ENCODE data around the gene GGT5. TPM values are rescaled to one million over a fixed set of nuclear protein-coding genes. Genes with fewer than 3 reads are reported as not detected.
"Not testable (repeated sequence)": the region's sequence is repeated elsewhere in the genome, so short reads cannot be mapped to it uniquely, and the experiment has no call there.

The GGT5 gene
- total RNA-seq, 2 experiments from 2014 or later, result not detected

GRCh38 chr22:24231706-24232105 is 13.2 kb downstream of the GGT5 start:
- Mint-ChIP-seq H3K4me1 (peaks cover 1% of the 10 kb centered on the region), H3K9me3 (no peaks in the 10 kb centered on the region), H3K27me3 (no peaks in the 10 kb centered on the region), H3K27ac (no peak overlapping the region), H3K36me3 (no peaks in the 10 kb centered on the region), H3K4me3 (no peak overlapping the region)
- DNase-seq, result no peak

- Mint-ChIP-seq H3K4me3 (no peak overlapping the region), H3K36me3 (no peaks in the 10 kb centered on the region), H3K4me1 (peaks cover 1% of the 10 kb centered on the region), H3K27me3 (no peaks in the 10 kb centered on the region), H3K9me3 (no peaks in the 10 kb centered on the region), H3K27ac (no peak overlapping the region)
- DNase-seq, result peak; percentile 53
These were observed 13.8 kb downstream of the GGT5 start for GRCh38 chr22:24230911-24231656.

GRCh38 chr22:24225951-24226350 is 18.9 kb downstream of the GGT5 start:
- no peak for DNase-seq
- Mint-ChIP-seq H3K4me3 (no peak overlapping the region), H3K27me3 (no peaks in the 10 kb centered on the region), H3K9me3 (peaks cover 2% of the 10 kb centered on the region), H3K36me3 (no peaks in the 10 kb centered on the region), H3K27ac (no peak overlapping the region), H3K4me1 (no peaks in the 10 kb centered on the region)

DNA sequence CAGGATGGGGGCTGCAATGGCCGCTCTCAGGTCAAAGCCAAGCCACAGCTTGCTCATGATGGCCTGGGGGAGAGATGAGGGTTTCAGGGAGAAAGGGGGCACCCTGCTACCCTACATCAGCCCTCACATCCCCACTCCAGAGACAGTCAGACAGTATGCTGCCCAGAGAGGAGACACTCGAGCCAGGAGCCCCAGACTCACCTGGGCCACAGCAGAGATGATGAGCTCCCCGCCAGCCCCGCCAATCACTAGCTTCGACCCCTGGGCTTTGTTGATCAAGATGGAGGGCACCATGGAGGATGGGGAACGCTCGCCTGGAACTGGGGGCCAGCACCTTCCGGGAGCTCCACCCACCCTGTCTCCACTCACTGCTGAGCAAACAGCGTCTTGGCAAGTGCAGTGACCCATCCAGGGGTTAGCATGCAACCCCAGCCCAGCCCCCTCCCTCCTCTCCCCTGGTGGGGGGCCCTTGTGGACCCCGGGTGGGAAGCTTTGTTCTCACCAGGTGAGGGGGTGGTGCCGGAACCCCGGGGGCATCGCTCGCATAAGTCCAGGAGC is 19.8 kb downstream of the GGT5 start:
- Mint-ChIP-seq H3K4me3 (no peak overlapping the region), H3K9me3 (peaks cover 2% of the 10 kb centered on the region), H3K4me1 (no peaks in the 10 kb centered on the region), H3K36me3 (no peaks in the 10 kb centered on the region), H3K27me3 (no peaks in the 10 kb centered on the region), H3K27ac (no peak overlapping the region)
- no peak for DNase-seq

DNA sequence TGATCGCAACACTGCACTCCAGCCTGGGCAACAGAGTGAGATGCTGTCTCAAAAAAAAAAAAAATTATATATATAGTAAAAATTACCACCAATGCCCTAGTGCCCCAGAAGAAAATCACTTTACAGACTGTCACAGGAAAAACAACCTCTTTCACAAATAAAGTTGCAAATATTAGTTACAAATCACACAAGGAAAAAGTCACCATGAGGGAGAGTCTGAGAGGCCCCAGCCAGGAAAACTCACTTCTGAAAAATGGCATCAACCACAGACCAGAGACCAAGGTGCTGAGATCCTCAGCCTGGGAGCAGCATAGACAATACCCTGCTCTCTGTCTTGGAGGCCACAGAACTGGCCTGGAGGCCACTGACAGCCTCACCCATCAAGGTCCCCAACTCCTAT is 20.4 kb downstream of the GGT5 start:
- no peak for DNase-seq
- Mint-ChIP-seq H3K27ac (no peak overlapping the region), H3K4me1 (no peaks in the 10 kb centered on the region), H3K27me3 (no peaks in the 10 kb centered on the region), H3K36me3 (no peaks in the 10 kb centered on the region), H3K9me3 (peaks cover 2% of the 10 kb centered on the region), H3K4me3 (no peak overlapping the region)

GRCh38 chr22:24219750-24220149 is 25.1 kb downstream of the GGT5 start:
- Mint-ChIP-seq H3K9me3 (peaks cover 2% of the 10 kb centered on the region), H3K27me3 (no peaks in the 10 kb centered on the region), H3K27ac (no peak overlapping the region), H3K4me1 (peaks cover 4% of the 10 kb centered on the region), H3K36me3 (no peaks in the 10 kb centered on the region), H3K4me3 (no peak overlapping the region)
- no peak for DNase-seq

DNA sequence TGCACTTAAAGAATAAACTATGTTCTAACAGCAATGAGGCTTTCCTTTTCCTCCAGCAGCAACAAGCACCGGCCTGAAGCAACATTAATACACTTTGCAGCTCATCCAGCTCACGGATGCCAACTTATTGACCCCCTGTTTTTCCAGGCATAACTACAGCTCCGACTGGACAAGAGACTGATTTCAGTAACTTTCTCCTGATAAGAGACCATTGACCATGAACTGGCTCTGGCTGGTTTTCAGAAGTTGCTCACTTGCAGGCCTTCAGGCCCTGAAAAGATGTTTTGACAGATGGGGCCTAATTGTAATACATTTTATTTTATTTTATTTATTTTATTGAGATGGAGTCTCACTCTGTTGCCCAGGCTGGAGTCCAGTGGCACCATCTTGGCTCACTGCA is 27.5 kb downstream of the GGT5 start:
- DNase-seq, result no peak
- Mint-ChIP-seq H3K4me3 (no peak overlapping the region), H3K27ac (no peak overlapping the region), H3K9me3 (no peaks in the 10 kb centered on the region), H3K4me1 (peaks cover 4% of the 10 kb centered on the region), H3K27me3 (no peaks in the 10 kb centered on the region), H3K36me3 (no peaks in the 10 kb centered on the region)

GRCh38 chr22:24216541-24217209 is 28.2 kb downstream of the GGT5 start:
- Mint-ChIP-seq H3K4me3 (no peak overlapping the region), H3K27ac (no peak overlapping the region)
- peak; percentile 26 for DNase-seq

DNA sequence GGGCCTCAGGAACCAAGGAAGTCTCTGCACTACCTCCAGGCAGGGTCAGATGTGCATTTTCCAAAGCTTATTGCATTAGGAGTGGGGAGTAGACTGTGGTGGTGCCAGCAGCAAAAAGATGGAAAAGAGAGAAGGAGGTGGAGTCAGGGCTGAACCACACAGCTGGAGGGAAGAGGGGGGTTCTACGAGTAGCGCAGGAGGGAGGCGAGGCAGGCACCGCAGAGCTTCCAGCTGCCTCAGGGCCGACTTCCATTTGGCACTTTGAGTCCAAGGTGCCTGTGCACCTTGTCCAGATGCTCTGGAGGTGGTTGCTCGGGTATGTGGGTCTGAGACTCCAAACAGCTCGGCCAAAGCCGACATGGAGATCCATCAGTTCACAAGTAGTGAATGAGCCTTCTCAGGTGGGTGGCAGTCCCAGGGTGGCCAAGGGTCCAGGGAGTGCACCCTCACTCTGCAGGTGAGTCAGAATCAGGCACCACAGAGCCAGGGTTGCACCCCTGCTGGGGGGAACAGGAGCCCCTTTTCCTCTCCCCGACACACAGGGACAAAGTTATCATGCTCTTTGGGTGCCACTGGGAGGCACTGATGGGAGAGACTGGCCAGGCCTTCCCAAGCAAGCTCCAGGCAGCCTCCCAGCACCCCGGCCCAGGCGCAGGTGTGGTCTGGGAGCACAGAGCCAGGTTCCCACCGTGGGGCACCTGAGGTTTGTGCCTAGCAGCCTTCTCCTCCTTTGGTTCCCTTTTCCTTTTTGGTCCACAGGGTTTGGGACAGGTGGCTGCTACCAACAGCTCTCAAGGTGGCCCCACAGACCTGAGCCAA is 30.2 kb downstream of the GGT5 start:
- no peak overlapping the region for H3K27ac Mint-ChIP-seq
- H3K9me3 Mint-ChIP-seq, result no peaks in the 10 kb centered on the region
- peaks cover 4% of the 10 kb centered on the region for H3K4me1 Mint-ChIP-seq
- H3K36me3 Mint-ChIP-seq, result no peaks in the 10 kb centered on the region
- no peak overlapping the region for H3K4me3 Mint-ChIP-seq
- DNase-seq, result no peak
- no peaks in the 10 kb centered on the region for H3K27me3 Mint-ChIP-seq

More at GRCh38 chr22:24216541-24217209, 28.2 kb downstream of the GGT5 start:
- H3K9me3 Mint-ChIP-seq, result no peaks in the 10 kb centered on the region
- peaks cover 4% of the 10 kb centered on the region for H3K4me1 Mint-ChIP-seq
- H3K27me3 Mint-ChIP-seq, result no peaks in the 10 kb centered on the region
- H3K36me3 Mint-ChIP-seq, result no peaks in the 10 kb centered on the region

DNA sequence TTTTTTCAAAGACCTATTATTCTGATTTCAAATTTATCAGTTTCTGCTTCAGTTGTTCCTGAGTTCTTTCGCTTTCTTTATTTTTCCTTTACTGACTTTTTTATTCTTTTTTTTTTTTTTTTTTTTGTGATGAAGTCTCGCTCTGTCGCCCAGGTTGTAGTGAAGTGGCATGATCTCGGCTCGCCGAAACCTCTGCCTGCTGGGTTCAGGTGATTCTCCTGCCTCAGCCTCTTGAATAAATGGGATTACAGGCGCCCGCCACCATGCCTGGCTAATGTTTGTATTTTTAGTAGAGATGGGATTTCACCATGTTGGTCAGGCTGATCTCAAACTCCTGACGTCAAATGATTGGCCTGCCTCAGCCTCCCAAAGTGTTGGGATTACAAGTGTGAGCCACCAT is 31.8 kb downstream of the GGT5 start:
- not testable (repeated sequence) for H3K27ac Mint-ChIP-seq, H3K4me1 Mint-ChIP-seq, H3K36me3 Mint-ChIP-seq, DNase-seq, H3K9me3 Mint-ChIP-seq, H3K27me3 Mint-ChIP-seq, H3K4me3 Mint-ChIP-seq

DNA sequence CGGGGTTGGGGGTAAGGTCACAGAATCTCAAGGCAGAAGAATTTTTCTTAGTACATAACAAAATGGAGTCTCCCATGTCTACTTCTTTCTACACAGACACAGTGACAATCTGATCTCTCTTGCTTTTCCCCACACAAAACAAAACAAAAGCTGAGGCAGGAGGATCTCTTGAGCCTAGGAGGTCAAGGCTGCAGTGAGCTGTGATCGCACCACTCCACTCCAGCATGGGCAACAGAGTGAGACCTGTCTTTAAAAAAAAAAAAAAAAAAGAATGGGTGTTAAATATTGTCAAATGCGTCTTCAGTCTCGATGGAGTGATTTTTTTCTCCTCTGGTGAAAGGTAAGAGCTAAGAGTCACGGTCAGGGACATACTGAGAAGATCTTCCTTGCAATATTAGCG is 33.2 kb downstream of the GGT5 start:
- not testable (repeated sequence) for DNase-seq, H3K36me3 Mint-ChIP-seq, H3K4me3 Mint-ChIP-seq, H3K9me3 Mint-ChIP-seq, H3K27me3 Mint-ChIP-seq, H3K27ac Mint-ChIP-seq
- H3K4me1 Mint-ChIP-seq, result peaks cover 17% of the 10 kb centered on the region

DNA sequence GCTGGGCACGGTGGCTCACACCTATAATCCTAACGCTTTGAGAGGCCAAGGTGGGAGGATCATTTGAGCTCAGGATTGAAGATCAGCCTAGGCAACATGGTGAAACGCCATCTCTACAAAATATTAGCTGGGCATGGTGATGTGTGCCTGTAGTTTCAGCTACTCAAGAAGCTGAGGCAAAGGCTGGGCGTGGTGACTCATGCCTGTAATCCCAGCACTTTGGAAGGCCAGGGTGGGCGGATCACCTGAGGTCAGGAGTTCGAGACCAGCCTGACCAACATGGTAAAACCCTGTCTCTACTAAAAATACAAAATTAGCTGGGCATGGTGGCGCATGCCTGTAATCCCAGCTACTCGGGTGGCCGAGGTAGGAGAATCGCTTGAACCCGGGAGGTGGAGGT is 34.5 kb downstream of the GGT5 start:
- not testable (repeated sequence) for DNase-seq, H3K4me3 Mint-ChIP-seq, H3K27ac Mint-ChIP-seq, H3K36me3 Mint-ChIP-seq, H3K9me3 Mint-ChIP-seq, H3K27me3 Mint-ChIP-seq
- H3K4me1 Mint-ChIP-seq, result peaks cover 15% of the 10 kb centered on the region

GRCh38 chr22:24209687-24210086 is 35.2 kb downstream of the GGT5 start:
- H3K27ac Mint-ChIP-seq, result no peak overlapping the region
- H3K4me3 Mint-ChIP-seq, result no peak overlapping the region
- H3K36me3 Mint-ChIP-seq, result no peaks in the 10 kb centered on the region
- DNase-seq, result no peak
- no peaks in the 10 kb centered on the region for H3K9me3 Mint-ChIP-seq
- H3K4me1 Mint-ChIP-seq, result peaks cover 15% of the 10 kb centered on the region
- no peaks in the 10 kb centered on the region for H3K27me3 Mint-ChIP-seq

- H3K36me3 Mint-ChIP-seq, result no peaks in the 10 kb centered on the region
These were observed 35.9 kb downstream of the GGT5 start for GRCh38 chr22:24209016-24209415.

More at GRCh38 chr22:24209016-24209415, 35.9 kb downstream of the GGT5 start:
- Mint-ChIP-seq H3K4me1 (peaks cover 15% of the 10 kb centered on the region), H3K9me3 (no peaks in the 10 kb centered on the region), H3K27me3 (no peaks in the 10 kb centered on the region), H3K4me3 (no peak overlapping the region), H3K27ac (no peak overlapping the region)
- DNase-seq, result no peak
